ENCODE data around the gene FAM131A. TPM values are rescaled to one million over a fixed set of nuclear protein-coding genes. Genes with fewer than 3 reads are reported as not detected.

FAM131A gene
- total and polyA plus RNA-seq, 2 of the 4 experiments (the other 2 are of a cell fraction): 10.8 to 19.5 TPM

- TF ChIP-seq MAFK (IDR thresholded peaks at IDR 0.05; ENCODE audit: low read depth, low read length): no peak
Observed at GRCh38 chr3:184355261-184356040, 18.1 kb downstream of the FAM131A start (continued).

DNA sequence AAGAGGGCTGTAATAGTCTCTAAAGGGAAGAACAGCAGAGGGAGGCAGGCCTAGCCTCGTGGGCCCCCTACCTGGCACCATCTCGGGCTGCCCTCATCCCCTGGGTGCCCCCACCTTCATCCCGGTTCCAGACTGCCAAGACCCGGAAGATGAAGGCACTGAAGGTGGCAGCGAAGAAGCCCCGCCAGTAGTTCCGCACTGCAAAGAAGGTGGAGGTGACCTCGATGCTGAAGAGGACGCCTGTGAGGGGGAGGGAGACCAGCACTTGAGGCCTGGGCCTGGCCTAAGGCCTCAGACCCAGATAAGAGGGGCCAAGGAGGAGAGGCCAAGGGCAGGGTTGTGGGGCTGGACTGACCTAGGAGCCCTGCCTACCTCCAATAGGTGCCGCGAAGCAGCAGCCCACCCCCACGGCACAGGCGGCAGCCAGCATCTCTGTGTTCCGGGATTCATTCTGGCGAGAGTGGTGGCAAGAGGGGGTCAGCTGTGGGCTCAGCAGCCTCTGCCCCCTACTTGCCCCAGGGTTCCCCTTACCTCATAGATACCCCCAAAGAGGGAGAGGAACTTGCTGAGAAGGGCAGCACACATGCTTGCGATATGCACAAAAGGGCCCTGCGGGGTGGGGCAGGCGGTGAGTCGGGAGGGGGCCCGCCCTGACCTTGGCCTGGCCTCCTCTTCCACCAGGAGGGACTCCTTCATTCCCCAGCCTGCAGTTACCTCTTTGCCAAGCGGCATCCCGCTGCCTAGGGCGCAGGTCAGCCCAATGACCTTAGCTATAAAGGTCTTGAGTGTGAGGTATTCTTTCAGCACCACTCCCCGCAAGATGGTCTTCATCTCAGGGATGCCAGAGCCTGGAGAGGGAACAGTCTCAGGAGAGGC lies 20.1 kb downstream of the FAM131A start:
- H3K27me3 ChIP-seq (ENCODE audit: control insufficient read depth, insufficient read depth, low read length): no peaks in the 10 kb centered on the region
- intact Hi-C loops (cut with micrococcal nuclease): no loop called here
- TF ChIP-seq FOS (IDR thresholded peaks at IDR 0.05; ENCODE audit: low read depth, low read length): no peak
- TF ChIP-seq MAZ (IDR thresholded peaks at IDR 0.05; ENCODE audit: borderline replicate concordance, low read depth, low read length): no peak
- no peak for TF ChIP-seq ELK1 (IDR thresholded peaks at IDR 0.05; ENCODE audit: borderline replicate concordance, low read depth, low read length)
- no peak for TF ChIP-seq MAFK (IDR thresholded peaks at IDR 0.05; ENCODE audit: low read depth, low read length)
- no peak for TF ChIP-seq RAD21 (IDR thresholded peaks at IDR 0.05; ENCODE audit: low read length)
- TF ChIP-seq MXI1 (IDR thresholded peaks at IDR 0.05; ENCODE audit: borderline replicate concordance, low read depth, low read length): no peak
- no peak for TF ChIP-seq SMC3 (IDR thresholded peaks at IDR 0.05; ENCODE audit: low read depth, low read length)
- no peak for TF ChIP-seq CEBPB (IDR thresholded peaks at IDR 0.05; ENCODE audit: low read depth, low read length)
- TF ChIP-seq CHD1 (IDR thresholded peaks at IDR 0.05; ENCODE audit: low read depth, low read length): no peak
- TF ChIP-seq, protein P1, sequence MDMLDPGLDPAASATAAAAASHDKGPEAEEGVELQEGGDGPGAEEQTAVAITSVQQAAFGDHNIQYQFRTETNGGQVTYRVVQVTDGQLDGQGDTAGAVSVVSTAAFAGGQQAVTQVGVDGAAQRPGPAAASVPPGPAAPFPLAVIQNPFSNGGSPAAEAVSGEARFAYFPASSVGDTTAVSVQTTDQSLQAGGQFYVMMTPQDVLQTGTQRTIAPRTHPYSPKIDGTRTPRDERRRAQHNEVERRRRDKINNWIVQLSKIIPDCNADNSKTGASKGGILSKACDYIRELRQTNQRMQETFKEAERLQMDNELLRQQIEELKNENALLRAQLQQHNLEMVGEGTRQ (IDR thresholded peaks at IDR 0.05; ENCODE audit: low read depth, low read length): no peak
- H3K9ac ChIP-seq (ENCODE audit: low read depth, low read length): no peak overlapping the region
- no peak overlapping the region for H3K4me2 ChIP-seq (ENCODE audit: low read depth, low read length)
- H3K4ac ChIP-seq (ENCODE audit: low read depth, low read length): no peak overlapping the region
- dilution Hi-C loops (cut with HindIII; ENCODE audit: low sequenced_read_pairs, unreplicated experiment): loop anchor here (25.0 kb wide), 1 partner anchor 180 kb away; no protein-coding TSS in a partner anchor
- peaks cover 18% of the 10 kb centered on the region; the same call in 1 of the 2 replicates for H3K9me1 ChIP-seq (ENCODE audit: insufficient read depth, low read length)
- H4K5ac ChIP-seq (ENCODE audit: low read depth, low read length): no peak overlapping the region
- H3K14ac ChIP-seq (replicated peaks; ENCODE audit: low read depth, low read length): no peak overlapping the region
- H2BK15ac ChIP-seq (ENCODE audit: low read depth, low read length): no peak overlapping the region
- H4K20me1 ChIP-seq (ENCODE audit: insufficient read depth, low read length): peaks cover 10% of the 10 kb centered on the region
- H3K9me3 ChIP-seq (ENCODE audit: control insufficient read depth, insufficient read depth, low read length): no peaks in the 10 kb centered on the region
- H2BK5ac ChIP-seq (ENCODE audit: low read depth, low read length, poor library complexity, severe bottlenecking): no peak overlapping the region
- BruUV-seq (replicated peaks): no TSS peak
- no peak overlapping the region for H2AFZ ChIP-seq (replicated peaks; ENCODE audit: low read length, poor library complexity)
- DNase-seq (no peak), ATAC-seq (ENCODE audit: low read depth) (no peak)
- H3K4me1 ChIP-seq (ENCODE audit: control insufficient read depth, insufficient read depth, low read length): peaks cover 7% of the 10 kb centered on the region
- peaks cover 13% of the 10 kb centered on the region for H3K36me3 ChIP-seq (ENCODE audit: control insufficient read depth, insufficient read depth, low read length)
- no peak overlapping the region for H2BK20ac ChIP-seq (ENCODE audit: low read depth, low read length)
- no peak overlapping the region for H3K23ac ChIP-seq (ENCODE audit: low read depth, low read length)
- H2AK5ac ChIP-seq (ENCODE audit: low read depth, low read length): no peak overlapping the region
- WGBS, 2 experiments (ENCODE audit: extremely low coverage in 2 of 2, insufficient read length in 1 of 2): 91% methylated on average over 5 of the region's 24 CpGs; no CpG with 5 or more reads in 1 of the 2 experiments
- no peak overlapping the region for H4K91ac ChIP-seq (ENCODE audit: insufficient read depth, low read depth, low read length)
- ChIA-PET POLR2A (ENCODE audit: unreplicated experiment) (no interaction called here), CTCF (no interaction called here)
- peaks cover 5 to 17% of the 10 kb centered on the region in 2 experiments for H3K79me1 ChIP-seq (ENCODE audit: low read depth in 1 of 2, low read length in 2 of 2)
- no peak overlapping the region for H3K27ac ChIP-seq (ENCODE audit: insufficient read depth, low read length)
- in situ Hi-C loops (cut with MboI; ENCODE audit: low sequenced_read_pairs): no loop called here
- H3K4me3 ChIP-seq (ENCODE audit: insufficient read depth, low read depth, low read length): no peak overlapping the region
- no peak overlapping the region for H2BK120ac ChIP-seq (ENCODE audit: low read depth, low read length)
- no peak overlapping the region for H4K8ac ChIP-seq (ENCODE audit: low read depth in 2 of 2, low read length in 2 of 2)
- H3K56ac ChIP-seq (ENCODE audit: extremely low read depth, insufficient read depth, low read length): no peak overlapping the region
- H2AK9ac ChIP-seq (replicated peaks; ENCODE audit: low read depth, low read length, poor library complexity): no peak overlapping the region
- no peak overlapping the region for H3K18ac ChIP-seq (ENCODE audit: low read depth, low read length)

Measured in IMR-90 (cell line).